IPS DF 4.7 (cell line): ENCODE data around the gene COQ8A.
"Not testable (repeated sequence)": the region's sequence is repeated elsewhere in the genome, so short reads cannot be mapped to it uniquely, and the experiment has no call there.

Source experiments
- DNase-seq: peaks from one replicate; pipeline ENCODE4 v3.0.0-alpha.2; 2013; ENCODE audit warnings: low spot score; ENCODE audit errors: extremely low read depth

COQ8A gene

DNA sequence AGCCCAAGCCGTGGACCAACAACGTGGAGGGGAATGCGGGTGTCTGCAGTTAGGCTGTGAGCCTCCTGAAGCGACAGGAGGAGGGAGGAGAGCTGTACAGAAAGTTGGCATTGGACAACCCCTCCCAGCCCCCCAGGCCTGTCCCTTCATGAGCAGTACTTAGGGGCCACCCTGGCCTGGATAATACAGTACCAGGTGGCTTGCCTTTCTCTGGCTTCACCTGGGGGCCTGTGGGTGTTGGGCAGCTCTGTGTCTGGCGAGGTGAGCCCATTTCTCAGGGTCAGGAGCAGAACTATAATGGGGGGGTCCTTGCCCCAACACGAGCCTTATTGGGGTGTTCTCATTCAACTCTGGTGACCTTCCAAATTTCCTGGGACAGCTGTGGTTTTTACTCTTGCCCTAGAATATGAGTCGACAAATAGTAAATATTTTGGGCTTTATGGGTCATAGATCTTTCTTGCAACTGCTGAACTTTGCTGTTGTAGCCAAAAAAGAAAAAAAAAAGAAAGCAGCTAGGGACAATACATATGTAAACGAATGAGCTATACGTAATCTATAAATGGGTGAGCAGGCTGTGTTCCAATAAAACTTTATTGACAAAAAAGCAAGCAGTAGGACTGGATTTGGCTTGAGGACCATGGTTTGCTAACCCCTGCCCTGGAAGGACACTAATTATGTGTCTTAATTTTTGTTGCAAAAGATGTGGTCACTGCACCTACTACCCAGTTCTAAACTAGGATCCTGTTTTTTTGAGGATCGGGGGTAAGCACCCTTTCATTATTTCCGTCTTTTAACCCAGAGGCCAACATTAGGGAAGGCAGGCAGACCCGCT is 11.4 kb downstream of the COQ8A start:
- DNase-seq: no peak

DNA sequence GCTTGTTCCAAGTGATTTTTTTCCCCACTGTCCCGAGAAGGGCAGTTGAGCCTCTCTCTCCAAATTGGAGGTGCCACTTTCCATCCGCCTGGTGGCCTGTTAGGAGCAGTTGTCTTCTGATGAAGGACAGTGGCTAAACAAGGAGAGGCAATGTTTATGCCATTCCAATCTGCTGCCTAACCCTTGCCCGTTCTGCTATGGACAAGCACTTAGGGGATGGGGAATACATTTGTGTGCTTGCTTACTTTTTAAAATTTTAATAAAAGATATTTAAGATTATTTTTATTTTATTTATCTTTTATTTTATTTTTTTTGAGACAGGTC is 12.0 kb downstream of the COQ8A start:
- no peak for DNase-seq

DNA sequence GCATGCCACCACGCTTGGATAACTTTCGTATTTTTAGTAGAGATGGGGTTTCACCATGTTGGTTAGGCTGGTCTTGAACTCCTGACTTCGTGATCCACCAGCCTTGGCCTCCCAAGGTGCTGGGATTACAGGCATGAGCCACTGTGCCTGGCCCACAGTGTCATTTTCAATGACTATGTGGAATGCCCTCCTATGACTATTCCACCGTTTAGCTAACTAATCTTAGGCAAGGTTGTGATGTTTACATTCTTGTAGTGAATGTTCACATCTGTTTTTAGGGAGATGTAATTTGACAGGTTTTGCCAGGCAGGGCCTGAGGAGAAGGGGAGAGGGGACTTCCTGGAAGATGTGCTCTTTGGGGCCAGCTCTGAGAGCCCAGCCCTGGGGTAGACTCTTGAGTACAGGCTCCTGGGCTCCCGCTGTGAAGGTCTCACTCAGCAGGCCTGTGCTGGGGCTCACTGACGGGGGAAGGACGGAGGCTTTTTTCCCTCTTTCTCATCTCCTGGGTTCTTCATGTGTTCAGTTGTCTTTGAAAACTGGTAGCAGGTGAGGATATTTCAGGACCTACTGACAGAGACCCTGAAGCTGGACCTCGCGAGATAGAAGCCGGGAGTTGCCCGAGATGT is 13.2 kb downstream of the COQ8A start:
- DNase-seq: no peak

DNA sequence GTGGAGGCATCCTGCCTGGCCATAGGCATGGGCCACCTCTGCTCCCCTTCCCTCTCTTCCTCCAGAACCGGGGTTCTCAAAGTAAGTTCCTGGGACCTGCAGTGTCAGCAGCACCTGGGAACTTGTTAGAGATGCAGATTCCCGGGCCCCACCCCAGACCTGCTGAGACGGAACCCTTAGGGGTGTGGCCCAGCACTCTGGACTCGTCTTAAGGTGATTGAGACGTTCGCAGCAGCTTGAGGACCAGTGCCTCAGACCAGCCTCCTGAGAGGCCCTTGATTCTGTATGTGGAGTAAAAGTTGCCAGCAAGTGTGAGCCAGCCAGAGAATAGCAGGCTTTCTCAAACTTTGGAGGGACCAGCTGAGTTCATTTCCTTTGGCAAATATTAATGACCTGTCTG is 14.2 kb downstream of the COQ8A start:
- no peak for DNase-seq

DNA sequence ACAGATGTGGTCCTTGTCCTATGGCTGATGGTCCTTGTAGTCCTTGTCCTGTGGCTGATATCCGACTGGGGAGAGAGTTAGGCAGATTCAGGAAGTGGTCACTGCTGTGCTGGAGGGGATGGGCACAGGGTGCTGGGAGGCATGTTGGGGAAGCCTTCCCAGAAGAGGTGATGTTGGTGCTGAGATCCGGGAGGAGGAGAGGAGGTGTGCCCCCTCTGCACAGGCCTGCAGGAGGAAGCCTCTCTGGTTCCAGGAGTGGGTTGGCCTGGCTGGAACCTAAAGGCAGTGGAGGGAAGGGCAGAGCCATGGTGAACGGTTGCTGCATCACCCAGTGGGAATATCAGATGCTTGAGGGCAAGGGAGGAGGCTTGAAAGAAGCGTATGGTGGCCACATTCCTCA is 14.7 kb downstream of the COQ8A start:
- DNase-seq: no peak

DNA sequence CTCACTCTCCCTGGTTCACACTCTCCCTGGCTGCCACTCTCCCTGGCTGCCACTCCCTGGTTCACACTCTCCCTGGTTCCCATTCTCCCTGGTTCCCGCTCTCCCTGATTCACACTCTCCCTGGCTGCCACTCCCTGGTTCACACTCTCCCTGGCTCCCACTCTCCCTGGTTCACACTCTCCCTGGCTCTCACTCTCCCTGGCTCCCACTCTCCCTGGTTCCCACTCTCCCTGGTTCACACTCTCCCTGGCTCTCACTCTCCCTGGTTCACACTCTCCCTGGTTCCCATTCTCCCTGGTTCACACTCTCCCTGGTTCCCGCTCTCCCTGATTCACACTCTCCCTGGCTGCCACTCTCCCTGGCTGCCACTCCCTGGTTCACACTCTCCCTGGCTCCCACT is 15.8 kb downstream of the COQ8A start:
- not testable (repeated sequence) for DNase-seq

DNA sequence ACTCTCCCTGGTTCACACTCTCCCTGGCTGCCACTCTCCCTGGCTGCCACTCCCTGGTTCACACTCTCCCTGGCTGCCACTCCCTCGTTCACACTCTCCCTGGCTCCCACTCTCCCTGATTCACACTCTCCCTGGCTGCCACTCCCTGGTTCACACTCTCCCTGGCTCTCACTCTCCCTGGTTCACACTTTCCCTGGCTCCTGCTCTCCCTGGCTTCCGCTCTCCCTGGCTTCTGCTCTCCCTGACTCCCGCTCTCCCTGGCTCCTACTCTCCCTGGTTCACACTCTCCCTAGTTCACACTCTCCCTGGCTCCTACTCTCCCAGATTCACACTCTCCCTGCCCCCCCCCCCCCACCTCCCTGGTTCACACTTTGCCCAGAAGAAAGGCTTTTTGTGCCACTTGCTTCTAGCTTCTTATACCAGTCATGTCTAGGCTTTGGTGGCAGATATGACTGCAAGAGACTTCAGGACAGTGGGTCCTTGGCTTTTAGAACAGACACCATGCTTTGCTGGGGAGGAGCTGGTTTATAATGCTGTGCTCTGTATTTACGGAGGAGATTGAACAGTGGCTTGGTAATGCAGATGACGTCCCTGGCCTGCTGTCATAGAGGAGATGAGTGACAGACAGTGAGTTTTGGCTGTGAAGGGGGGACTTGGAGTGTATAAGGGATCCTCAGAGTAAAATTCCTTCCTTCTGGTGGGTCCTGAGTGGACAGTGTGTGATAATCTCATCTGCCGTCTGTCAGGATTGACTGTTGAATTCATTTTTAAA is 17.0 kb downstream of the COQ8A start:
- DNase-seq: no peak

DNA sequence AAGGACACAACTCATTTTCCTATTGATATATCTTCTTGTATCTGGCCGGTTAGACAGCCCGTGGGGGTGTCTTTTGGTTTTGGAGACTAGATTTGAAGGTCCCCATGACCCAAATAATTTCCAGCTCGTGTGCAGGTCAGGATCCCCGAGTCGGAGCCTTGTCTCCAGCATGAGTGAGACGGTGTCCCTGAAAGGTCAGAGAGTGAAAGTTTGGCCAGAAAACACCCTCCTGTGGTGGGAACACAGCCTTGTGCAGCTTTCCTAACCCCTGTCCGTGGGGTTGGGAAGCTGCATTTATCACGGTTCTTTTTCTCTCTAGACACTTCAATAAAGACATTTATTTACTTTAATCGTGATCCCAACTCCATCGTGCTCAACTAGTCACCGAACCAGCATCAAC is 17.6 kb downstream of the COQ8A start:
- DNase-seq: no peak

DNA sequence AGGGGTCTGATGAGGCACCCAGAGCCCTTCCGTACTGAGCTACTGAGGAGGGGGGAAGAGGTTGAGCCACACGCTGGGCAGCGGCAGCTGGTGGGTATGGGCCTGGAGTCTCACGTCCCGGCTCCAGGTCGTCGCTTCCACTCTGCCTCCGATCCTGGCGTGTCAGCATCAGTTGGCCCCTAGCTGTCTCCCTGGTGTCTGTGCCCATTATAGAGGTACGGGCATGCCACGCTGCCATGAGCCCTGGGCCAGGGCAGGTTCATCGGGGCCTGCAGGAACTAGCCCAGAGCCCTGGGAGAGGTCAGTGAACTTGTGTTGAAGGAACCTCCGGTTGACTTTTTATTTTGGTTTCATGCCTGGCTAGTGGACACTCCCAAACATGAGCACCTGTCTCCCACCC is 18.2 kb downstream of the COQ8A start:
- no peak for DNase-seq

DNA sequence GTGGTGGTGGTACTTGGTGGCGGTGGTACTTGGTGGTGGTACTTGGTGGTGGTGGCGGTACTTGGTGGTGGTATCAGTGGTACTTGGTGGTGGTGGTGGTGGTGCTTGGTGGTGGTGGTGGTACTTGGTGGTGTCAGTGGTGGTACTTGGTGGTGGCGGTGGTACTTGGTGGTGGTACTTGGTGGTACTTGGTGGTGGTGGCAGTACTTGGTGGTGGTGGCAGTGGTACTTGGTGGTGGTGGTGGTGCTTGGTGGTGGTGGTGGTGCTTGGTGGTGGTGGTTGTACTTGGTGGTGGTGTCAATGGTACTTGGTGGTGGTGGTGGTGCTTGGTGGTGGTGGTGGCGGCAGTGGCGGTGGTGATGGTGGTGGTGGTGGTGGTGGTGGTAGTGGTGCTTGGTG is 20.2 kb downstream of the COQ8A start:
- DNase-seq: no peak

DNA sequence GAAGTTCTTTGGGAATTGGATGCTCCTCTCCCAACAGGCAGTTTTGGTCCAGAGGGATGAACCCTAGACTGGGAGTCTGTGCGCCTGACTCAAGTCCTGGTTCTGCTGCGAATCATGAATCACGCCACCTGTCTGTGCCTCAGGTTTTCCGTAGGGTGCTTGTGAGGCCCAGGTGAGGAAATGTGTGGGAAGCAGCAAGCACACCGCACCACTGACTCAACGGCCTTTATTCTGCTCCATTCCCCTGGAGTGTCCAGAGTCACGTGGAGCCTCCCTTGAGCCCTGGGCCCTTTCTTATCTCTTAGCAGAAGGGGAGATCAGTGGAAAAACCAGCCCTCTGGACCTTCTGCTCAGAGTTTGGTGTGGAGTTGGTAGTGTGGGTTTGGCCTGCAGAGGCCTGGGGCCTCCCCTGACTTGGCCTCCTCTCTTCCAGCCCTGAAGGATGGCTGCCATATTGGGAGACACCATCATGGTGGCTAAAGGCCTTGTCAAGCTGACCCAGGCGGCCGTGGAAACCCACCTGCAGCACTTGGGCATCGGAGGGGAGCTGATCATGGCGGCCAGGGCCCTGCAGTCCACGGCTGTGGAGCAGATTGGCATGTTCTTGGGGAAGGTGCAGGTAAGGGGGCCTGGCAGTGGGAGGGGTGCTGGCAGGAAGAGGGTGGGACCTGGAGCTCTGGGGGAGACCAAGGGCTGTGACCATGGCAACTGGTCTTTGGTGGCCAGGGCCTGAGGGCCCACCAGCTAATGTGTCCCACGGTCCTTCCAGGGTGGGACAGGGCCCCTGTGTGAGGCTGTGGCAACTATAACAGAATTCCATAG is 21.1 kb downstream of the COQ8A start:
- no peak for DNase-seq

DNA sequence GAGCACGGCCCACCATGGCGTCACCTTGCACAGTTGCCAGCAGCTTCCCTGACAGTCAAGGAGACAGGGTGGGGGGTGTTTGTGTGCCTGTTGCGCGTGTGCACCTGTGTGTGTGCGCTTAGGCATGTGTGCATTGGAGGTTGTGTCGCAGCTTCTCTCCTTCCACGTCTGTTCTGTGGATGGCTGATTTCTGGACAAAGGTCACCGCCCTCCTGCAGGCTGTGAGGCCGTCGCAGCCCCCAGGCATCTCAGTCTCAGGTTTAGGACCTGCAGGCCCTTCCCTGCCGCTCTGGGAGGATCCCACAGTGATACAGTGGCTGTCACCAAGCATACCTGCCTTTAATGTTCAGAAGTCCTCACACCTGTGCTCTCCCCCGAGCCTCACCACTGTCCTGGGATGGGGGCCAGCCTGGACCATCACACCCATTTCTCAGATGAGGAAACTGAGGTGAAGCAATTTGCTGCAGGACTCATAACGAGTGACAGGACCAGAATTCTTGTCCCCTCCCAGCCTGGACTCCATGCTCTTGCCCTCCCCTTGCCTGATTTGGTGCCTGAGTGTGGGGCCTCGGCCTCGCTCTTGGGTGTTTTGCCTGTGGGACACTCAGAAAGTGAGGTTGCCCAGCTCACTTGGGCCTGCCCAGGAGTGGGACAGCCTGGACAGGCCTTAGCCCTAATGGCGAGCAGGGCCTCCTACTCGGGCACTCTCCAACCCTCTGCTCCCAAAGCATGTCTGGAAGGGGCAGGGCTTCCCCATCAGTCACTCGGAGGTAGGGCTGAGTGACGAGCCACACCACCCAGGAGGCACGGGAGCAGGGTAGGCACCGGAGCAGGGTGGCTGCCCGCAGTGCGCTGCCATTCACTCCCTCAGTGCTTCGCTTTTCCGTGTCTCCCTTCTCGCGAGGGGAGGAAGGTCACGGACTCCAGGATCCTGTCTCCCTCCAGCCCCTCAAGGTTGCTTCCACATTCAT is 22.6 kb downstream of the COQ8A start:
- no peak for DNase-seq

DNA sequence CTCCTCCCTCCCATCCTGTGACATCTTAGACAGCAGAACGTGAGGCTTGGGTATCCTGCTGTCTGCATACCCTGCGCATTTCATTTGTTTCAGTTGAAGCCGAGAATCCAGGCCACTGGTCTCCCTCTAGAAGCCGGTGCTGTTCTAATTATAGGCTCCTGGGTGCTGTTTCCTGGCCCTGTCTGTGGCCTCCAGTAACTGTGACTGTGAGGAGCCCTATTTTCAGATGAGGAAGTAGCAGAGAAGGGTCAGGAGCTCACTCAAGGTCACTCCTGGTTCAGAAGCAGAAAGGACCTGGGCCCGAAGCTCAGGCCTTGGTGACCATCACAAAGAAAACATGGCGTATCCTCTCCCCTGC is 24.0 kb downstream of the COQ8A start:
- DNase-seq: no peak

DNA sequence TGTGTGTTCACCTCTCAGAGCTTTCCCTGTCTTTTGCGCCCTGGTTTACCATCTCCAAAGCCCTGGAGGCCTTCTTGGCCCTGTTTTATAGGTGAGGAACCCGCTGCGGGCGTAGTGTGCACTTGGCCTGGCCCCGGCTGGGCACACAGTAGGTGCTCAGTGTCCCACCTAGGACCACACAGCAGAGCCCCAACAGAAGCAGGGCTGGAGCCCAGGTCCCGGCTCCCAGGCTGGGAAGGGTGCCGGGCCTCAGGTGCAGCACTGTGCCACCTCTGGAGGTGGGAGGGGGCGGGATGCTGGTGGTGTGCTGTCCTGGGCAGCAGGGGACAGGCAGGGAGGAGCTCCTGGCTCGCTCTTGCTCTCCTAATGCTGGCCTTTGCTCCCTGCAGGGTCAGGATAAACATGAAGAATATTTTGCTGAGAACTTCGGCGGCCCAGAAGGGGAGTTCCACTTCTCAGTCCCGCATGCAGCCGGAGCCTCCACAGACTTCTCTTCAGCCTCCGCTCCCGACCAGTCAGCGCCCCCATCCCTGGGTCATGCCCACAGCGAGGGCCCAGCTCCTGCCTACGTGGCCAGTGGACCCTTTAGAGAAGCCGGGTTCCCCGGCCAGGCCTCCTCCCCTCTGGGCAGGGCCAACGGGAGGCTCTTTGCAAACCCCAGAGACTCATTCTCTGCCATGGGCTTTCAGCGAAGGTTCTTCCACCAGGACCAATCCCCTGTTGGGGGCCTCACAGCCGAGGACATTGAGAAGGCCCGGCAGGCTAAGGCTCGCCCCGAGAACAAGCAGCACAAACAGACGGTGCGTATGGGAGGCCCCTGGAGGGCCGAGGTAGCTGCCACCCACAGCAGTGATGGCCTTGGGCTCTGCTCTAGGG is 24.8 kb downstream of the COQ8A start:
- DNase-seq: no peak

DNA sequence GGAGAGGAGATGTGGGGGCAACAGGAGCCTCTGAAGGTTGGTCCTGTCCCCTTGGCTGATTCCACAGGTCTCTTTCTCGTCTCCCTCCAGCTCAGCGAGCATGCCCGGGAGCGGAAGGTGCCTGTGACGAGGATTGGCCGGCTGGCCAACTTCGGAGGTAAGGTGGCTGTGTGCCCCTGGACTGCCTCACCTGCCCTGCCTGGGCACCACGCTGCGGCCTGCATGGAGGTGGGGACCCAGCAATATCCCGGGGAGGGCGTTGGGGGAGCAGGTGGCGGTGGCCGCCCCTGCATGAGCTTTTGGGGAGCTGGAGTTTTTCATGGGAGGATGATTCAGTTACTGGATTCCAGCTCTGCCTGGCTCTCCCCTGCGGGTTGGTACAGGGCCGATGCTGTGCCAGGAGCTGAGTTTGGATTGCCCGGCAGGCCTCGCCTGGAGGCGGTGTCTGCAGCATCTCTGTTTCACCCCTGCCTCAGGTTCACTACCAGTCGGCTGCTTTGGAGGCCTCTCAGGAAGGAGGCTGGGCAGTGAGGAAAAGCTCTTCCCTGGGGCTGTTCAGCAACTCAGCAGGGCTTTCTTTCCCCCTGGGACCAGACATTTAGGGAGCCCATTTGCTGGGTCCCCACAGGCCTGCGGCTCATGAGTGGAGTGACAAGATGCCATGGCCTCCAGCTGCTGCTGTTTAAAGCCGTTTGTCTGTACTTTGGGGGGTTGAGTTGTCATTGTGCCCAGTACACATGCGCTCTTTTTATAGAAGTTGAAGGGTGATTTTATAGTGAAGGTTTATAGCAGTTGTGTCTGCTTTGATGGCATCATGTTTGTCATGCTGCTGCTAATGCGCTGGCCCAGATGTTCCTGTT is 25.7 kb downstream of the COQ8A start:
- no peak for DNase-seq

DNA sequence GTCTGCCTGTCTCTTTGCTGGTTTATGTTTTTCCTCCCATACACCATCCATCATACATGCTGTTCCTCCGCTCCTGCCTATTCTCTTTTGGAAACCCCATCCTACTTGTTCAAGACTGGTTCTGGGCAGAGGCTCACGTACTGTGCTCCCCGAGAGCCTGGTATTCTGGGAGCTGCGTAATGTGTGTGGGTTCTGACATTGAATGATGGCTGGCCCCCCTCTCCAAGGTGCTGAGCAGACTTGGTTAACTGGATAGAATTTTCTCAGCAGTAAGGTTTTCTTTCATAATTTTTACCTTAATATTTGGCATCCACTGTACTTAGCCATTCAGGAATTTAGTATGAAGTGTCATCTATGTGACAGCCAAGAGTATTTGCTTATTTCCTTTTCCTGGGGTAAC is 26.6 kb downstream of the COQ8A start:
- DNase-seq: no peak

DNA sequence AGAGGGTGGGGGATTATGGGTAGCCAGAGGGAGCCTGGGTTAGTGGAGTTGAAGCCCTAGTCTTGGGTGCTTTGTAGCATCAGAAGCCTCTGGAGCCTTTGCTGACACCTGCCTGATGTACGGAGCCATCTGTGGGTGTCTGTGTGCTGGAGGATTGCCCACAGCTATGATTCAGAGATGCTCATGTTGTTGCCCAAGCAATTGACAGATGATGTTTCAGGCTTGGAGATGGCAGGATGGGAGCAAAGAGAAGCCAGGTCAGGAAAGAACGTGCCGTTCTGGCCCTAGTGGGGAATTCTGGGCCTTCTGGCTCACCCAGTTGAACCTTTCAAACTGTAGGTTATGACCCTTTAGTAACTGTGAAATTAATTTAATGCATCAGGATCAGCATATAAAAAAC is 27.6 kb downstream of the COQ8A start:
- DNase-seq: no peak

DNA sequence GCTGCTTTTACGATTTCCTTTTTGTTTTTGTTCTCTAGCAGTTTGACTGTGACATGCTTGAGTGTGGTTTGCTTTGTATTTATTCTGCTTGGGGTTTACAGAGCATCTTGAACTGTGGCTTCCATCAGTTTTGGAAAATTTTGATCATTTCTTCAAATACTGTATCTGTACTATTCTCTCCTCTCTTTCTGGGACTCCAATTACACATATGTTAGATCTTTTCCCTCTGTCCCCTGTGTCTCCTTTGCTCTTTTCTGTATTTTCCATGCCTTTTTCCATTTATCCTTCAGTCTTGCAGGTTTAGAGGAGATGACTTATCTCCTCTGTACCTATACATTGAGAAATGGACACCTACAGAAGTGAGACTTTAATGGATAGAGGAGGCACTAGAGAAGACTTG is 31.7 kb downstream of the COQ8A start:
- DNase-seq: no peak

DNA sequence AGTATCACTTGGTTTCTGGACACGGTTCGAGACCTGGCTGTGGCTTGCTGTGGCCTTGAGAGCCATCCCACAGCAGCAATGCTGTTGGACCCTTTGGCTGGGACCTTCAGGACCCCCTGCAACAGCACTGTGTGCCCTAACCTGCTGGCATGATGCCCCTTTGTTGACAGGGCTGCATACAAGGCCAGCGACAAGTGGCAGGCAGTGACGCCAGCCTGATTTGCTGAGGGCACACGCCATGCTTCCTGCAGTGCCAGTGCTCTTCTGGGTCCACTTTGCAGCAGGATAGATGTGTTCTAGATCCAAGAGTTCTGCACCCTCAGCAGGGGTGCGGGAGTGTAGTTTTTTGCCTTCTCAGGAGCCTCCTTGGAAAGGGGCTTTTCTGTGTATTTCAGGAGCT is 32.8 kb downstream of the COQ8A start:
- no peak for DNase-seq
